K562 (cell line): ENCODE results near the gene NT5C1A.

ENCODE experiments used
- FOXK1 ChIP-seq: sonication (generic); formaldehyde crosslinking; IDR thresholded peaks from 2 replicates; pipeline ENCODE4 v1.8.0; 2022; ENCODE audit warnings: missing genetic modification reagents, mild to moderate bottlenecking, borderline replicate concordance
- ZNF609 ChIP-seq: sonication (generic); formaldehyde crosslinking; IDR thresholded peaks from 2 replicates; pipeline ENCODE4 v1.8.1; 2023; ENCODE audit warnings: missing genetic modification reagents, mild to moderate bottlenecking, borderline replicate concordance

GRCh38 chr1:39687243-39687642 lies 15.3 kb upstream of the NT5C1A start:
- TF ChIP-seq ZNF609 (CRISPR knock-in tag) (no peak), FOXK1 (CRISPR knock-in tag) (no peak)
